IPS DF 4.7 (cell line): ENCODE data around the gene SLC37A2.
"Not testable (repeated sequence)": the region's sequence is repeated elsewhere in the genome, so short reads cannot be mapped to it uniquely, and the experiment has no call there.

Experiments used
- DNase-seq: peaks from one replicate; pipeline ENCODE4 v3.0.0-alpha.2; 2013; ENCODE audit warnings: low spot score; ENCODE audit errors: extremely low read depth

The SLC37A2 gene

DNA sequence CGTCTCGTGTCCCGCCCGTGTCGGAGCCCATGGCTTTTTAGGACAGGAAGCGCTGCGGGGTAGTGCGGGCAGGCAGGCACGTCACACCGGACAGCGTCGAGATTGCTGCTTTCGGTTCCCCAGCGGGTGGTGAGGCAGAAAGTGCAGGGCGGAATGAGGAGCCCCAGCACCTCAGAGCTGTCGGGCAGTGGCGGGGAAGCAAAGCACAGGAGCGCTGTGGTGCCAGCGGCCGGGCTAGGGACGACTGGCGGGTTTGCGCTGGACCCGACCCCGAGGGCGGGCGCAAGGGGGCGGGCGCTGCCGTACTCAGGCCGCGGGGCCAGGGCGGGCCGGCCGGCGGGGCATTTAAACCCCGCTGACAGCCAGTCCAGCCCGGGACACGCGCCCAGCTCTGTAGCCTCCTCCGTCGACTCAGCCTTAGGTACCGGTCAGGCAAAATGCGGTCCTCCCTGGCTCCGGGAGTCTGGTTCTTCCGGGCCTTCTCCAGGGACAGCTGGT lies at the start of gene SLC37A2:
SLC37A2 (plus strand) TSS at position 375 of the 498 bp plus-strand sequence; CDS start at position 438, 63 bp downstream.
- no peak for DNase-seq

DNA sequence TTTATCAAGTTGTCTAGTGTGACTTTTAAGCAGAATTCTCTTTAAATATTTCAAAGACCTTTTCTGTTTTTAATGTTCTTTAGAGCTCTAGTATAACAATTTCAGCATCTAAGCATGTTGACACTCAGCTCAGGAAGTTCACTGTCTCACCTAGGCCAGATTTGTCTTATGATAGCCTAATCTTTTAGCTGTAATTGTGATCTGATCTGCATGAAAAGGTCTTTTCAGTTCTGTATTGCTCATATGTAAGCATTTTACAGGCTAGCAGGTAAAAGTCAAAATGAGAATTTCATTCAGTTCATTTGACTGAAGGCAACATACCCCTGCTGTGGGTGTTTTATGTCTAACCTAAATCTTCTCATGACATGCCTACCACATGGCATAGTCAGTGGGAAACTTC lies 46.7 kb upstream of the SLC37A2 start:
- DNase-seq: no peak

DNA sequence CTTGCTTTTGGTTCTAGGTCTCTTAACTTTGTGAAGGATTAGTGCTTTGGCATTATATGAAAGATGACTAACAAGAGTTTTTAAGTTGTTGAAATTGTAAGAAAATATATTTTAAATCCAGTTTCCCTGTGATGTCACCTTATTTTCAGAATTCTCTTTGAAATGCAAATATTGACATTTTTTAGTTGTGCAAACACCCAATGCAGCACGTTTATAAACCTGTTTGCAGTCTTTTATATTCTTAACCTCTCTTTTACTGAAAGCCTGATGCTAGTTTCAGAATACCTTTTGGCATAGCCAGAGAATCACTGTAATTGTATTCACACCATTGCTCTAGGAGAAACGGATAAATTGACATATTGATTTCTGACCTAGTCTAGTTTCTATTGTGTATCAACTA lies 42.8 kb upstream of the SLC37A2 start:
- DNase-seq: no peak

DNA sequence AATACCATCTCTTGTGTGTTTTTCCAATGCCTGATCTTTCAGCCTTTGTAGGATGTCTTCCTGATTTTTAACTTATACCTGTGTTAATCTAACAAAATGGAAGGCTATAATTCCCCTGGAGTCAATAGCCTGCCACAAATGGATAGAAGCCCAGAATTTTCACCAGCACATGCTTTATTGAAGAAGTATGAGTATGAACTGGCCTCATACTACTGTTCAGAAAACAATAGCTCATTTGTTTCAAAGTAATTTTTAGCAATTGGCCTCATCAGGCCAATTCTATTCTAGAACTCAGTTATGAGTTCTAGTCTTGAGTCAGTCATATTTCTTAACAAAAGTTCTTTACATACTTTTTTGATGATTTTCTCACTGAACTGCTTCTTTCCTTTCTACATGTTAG lies 40.6 kb upstream of the SLC37A2 start:
- no peak for DNase-seq

DNA sequence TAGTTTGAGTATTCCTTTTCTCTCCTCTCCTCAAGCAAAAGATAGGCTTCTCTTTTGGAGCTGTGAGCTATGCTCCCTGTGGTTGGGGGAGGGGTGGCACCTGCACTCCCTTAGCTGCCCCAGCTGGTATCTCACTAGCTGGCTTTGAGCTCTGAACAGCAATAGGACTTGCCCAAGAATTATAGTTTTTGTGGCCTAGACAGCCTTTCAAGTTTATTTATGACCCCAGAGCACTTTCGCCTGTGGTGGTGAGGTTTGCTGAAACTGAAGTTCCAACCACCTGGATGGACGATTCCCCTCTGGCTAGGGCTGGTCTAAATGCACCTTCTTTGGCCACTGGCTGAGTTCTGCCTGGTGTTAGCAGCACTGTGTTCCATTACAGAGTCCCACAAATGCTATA lies 37.1 kb upstream of the SLC37A2 start:
- DNase-seq: no peak

DNA sequence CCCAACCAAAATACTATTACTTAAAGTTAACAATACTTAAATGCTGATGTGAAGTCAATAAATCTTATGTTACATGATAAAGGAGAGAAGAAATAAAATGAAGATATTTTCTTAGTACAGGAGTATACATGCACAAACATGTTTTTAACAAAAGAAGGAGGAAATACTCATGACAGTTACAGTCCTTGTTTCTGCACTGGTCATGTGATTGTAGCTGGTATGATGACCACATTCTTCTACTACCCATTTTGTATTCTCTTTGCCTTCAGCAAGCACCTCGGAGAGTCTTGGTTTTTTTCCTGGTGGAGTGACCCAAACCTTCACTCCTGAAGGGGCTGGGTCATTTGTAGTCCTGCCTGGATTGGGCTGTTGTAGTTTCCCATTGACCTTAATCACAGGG lies 33.7 kb upstream of the SLC37A2 start:
- DNase-seq: not testable (repeated sequence)

DNA sequence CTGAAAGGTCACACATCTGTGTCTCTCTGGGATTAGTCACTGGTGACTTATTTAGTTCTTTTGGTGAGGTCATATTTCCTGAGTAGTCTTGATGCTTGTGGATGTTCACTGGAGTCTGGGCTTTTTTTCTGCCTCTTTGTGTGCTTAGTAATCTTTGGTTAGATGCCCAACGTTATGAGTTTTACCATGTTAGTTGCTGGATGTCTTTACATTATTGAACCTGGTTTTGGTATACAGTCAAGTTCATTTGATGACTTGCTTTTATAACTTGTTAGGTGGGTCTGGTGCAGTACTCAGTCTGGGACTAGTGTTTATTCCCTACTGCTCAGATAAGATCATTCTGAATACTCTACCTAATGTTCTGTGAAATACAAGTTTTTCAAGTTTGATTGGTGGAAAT lies 26.2 kb upstream of the SLC37A2 start:
- no peak for DNase-seq

DNA sequence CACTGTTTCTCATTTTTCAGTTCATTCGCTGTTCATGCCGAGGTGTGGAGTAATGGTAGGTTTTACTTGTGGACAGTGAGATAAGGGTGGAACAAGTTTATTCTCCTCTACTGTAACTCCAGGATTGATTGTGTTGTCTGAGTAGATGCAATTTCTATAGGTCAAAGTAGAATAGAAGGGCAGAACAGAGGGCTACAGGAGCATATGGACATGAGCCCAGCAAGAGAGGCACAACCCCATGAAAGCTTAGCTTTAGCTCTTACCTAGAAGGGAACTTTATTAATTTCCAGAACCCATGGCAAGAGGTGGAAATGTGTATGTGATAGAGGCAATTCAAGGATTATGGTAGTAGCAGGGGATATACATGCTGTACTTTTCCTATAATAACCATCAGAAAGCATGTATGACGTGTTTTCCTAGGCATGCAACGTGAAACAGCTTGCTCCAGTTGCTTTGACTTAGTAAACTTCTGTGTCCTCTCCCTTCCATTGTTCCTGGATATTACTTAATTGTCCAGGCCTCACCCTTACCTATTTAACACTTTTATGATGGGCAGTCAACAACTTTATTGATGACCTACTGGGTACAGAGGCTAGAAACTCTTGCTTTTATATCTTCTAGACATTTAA lies 13.8 kb upstream of the SLC37A2 start:
- no peak for DNase-seq

DNA sequence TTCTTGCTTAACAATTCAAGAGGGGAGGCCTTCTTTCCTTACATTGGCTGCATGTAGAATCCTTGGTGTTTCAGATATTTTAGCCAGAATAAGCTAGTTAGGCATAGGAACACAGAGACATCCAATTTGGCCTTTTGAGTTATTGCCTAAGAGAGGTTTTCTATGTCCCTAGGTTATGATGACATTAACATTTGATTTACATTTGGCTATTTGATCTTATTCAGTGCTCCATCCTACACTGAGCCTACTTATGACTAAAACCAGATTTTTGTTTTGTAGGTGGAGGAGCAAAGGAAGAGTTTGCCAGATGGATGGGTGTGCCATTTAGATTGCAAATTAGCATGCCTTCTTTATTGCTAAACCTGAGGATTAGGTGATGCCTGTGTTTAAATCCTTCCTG lies 11.1 kb upstream of the SLC37A2 start:
- DNase-seq: no peak

DNA sequence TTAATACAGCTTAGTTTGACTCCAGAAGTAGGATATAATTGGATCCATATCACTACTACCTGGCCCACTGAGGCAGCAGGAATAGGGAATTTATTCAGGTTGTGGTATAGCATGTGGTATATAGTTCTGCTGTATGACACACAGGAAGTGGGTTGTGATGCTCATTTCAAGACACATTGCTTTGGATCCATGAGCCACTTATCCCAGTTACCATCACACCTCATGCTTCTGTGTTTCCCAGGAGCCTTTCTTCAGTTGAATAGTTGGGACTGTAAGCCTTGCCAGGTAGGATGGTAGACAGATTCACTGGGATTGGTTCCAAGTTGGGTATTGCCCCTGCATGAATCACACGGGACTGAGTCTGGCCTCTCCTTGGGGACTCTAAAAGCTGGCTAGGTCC lies 9.9 kb upstream of the SLC37A2 start:
- DNase-seq: no peak

DNA sequence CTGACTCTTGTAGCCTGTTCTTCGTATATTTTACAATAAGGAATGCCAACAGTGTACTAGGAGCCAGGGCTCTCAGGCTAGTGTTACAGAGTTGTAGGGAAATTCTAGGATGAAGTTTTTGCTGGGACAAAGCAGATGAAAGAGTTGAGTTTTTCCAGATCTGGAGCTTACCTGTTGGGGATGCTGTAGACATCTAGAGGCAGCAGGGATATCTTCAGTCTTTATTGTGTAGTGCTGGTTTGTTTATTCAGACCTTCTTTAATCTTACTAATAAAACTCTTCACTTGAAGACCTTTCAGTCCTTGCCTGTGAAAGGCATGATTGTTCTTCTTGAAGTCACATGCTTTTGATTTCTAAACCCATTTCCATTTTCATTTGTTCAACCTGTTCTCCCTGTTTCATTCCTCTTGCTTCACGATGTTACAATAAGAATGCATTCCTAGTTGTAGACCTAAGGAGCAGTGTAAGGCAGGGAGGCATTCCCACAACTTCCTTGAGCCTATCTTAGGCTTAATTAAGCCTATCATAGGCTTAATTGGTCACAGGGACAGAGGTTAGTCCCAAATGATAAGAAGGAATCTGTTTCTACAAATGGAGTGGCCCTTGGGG lies 7.9 kb upstream of the SLC37A2 start:
- no peak for DNase-seq

DNA sequence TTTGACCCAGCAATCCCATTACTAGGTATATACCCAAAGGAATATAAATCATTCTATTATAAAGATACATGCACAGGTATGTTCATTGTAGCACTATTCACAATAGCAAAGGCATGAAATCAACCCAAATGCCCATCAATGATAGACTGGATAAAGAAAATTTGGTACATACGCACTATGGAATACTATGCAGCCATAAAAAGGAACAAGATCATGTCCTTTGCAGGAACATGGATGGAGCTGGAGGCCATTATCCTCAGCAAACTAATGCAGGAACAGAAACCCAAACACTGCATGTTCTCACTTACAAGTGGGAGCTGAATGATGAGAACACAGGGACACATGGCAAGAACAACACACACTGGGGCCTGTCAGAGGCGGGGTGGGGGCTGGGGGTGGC lies 7.0 kb upstream of the SLC37A2 start:
- not testable (repeated sequence) for DNase-seq

DNA sequence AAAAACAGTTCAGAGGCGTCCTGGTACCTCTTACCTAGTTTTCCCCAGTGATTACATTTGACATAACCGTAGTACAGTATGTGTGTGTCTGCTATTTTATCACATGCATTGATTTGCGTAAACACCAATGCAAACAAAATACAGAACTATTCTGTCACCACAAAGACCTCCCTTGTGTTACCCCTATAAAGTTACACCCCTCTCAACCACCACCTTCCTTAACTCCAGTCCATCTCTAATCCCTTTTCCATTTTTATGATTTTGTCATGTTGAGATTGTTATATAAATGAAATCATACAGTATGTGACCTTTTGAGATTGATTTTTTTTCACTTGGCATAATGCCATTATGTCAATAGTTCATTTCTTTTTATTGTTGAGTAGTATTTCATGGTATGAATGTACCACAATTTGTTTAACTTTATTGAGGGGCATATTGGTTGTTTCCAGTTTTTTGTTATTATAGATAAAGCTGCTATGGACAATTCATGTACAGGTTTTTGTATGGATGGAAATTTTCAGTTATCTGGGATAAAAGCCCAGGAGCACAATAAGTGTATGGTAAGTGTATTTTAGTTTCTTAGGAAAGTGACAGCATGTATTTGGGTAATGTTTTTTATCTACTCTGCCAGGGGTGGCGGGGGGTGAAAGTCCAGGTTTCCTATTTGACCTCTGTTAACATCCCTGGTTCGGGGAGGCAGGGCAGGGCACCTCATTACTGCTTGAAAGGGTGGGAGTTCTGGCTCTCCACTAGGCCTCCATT lies 6.0 kb upstream of the SLC37A2 start:
- no peak for DNase-seq

DNA sequence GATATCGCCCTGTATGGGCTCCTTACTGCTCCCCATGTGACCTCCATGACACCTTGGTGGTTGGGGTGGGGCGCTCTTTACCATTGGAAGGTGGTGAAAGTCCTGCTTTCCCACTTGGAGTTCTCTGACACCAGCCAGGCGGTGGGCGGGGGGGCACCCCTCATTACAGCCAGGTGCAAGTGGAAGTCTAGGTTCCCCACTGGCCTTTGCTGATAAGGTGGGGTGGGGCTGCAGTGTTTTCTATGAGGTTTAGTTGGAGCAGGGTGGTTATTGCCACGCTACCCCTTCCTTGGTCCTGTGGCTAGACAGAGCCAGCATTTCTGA lies 5.5 kb upstream of the SLC37A2 start:
- no peak for DNase-seq

DNA sequence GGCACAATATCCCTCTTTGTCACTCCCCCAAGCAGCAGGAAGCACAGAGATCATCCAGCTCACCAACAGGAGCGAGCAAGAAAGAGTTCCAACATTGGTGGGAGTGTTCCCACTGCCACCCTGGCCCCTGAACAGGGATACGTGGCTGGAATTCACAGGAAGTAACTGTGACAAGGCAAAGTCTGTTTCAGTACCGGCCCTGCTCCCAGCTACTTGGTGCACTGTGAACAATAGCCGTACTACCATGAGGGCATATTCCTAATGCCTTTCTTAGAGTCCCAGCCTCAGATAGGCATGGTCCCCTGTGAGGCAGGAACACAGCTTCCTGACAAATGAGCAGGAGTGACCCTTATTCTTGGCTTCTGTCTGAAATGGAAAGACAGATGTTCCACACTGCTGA lies 1.8 kb upstream of the SLC37A2 start:
- no peak for DNase-seq

DNA sequence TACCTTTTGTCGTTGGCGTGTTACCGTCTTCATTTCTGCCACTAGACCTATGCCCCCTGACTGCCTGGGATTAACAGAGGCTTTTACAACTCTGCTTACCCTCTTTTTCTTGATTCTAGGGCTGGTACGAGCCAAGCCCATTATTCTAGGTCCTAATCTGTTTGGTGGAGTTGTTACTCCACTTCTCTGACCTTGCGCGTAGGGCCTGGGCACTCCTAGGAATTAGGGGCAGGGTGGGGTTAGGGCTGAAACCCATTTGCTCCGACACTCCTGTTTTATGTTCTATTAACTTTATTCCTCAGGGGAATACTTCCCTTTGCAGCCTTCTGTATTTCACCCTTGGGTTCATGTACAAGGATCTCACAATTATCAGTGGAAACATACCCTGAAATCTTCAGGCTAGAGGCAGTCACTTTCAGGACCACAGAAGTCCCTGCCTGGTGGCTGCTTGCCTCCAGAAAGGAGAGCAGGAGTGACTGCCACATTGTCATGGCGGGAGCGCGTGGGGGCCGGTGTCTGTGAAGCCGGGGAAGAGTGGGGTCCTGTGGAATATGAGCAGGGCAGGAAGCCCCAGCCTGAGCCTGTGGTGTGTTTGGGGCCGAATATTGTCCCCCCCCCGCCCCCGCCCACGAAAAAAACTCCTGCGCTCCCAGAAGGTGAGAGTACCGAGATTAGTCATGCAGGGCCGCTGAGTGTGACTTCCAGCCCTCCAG lies 731 bp upstream of the SLC37A2 start:
- DNase-seq: no peak

DNA sequence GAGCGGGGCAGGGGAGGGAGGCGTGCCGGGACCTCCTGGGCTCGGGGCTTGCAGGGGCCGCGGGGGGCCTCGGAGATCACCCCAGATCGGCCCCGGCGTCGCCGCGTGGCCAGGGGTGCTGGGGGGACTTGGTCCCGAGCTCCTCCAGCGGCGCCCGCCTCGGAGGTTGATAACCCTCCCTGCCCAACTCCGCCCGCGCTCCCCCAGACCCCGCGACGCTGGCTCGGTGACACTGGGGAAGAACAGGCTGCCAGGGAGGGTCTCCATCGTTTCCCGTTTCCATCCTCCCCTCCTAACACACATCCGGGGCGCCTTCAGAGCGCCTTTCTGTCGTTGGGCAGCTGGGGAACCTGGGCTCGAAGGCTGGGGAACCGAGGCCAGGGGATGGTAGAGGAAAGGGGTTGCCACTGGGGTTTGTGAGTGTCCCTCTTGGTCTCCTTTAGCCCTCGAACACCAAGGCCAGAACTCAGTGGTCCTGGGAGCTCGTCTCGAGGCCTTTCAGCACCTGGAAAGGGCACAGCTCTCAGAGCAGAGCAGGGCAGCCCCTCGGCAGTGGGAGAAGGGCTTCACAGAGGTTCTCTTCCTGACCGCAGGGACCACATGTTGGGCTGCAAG lies 431 bp downstream of the SLC37A2 start:
- no peak for DNase-seq

DNA sequence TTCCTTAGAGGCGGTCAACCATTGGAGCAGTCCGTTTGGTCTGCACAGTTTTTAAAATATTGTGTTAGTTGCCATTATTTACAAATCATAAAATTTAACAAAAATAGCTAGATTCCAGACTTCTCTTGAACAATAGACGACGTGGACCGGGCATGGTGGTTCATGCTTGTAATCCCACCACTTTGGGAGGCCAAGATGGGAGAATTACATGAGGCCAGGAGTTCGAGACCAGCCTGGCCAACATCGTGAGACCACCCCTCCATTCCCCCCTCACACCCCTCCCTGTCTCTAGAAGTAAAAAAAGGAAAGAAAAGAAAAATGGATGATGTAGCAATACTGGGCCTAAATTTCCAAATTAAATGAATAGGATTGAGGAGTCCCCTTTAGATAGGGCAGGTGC lies 965 bp downstream of the SLC37A2 start:
- no peak for DNase-seq

DNA sequence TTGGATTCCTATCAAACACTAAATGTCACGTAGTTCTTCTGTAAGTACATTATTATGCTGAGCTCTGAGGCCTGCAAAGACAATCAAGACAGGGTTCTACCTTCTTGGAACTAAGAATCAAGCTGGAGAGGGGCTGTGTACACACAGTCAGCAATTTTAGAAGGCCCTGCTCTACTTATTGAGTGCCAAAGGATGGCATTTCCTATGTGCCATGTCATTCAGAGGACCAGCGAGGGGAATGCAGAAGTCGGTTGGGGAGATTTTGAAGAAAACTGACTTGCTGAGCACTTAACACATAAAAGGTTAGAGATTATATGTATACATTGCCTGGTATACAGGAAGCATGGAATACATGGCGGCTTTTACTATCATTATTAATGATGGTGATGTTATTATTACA lies 5.3 kb downstream of the SLC37A2 start:
- DNase-seq: no peak

DNA sequence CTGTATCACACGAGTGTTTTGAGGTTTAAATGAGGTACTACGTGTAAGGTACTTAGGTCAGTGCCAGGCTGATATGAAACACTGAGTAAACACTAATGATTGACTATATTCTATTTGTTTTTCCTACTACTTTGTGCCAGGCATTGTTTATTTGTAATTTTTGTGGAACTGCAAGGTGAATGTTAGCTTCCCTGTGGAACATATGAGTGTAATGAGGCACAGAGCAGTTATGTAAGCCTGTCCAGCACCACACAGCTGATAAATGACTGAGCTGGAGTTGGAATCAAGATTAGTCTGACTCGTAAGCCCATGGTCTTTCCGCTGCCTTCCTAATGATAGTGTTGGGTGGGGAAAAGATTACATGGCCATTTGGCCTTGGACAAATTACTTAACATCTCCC lies 5.9 kb downstream of the SLC37A2 start:
- no peak for DNase-seq

DNA sequence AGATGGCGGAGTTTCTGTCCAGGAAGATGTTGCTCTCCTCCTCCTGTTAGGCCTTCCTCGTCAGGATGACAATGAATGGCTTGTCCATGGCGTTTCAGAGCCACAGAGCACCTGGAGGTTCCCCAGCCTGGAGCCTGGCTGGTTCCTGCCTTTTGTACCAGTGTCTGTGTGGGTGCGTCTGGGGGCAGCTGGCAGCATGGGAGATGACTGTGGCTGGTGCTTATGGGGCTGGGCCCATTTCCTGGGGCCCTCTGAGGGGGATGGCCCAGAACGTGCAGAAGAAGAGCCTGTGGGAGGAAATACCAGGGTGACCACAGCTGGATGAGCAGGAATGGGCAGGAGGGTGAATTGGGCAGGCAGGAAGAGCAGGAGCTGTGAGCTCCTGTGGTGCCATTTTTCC lies 6.7 kb downstream of the SLC37A2 start:
- no peak for DNase-seq
